Stimulated activated CD4-positive, alpha-beta T cell treated with anti-CD3 and anti-CD28 coated beads, Interleukin-2, amount 100 ng/mL, for 4 hours (primary cell): Measurements from ENCODE around the gene FOXP1.
"Not testable (repeated sequence)": the region's sequence is repeated elsewhere in the genome, so short reads cannot be mapped to it uniquely, and the experiment has no call there.

ENCODE experiments used
- DNase-seq: peaks from one replicate; pipeline ENCODE4 v3.0.0-alpha.2; 2020; ENCODE audit warnings: low read depth

Gene FOXP1

GRCh38 chr3:71451812-71452211, 131.7 kb downstream of the FOXP1 start:
- DNase-seq: no peak

GRCh38 chr3:71451060-71451459, 132.5 kb downstream of the FOXP1 start:
- no peak for DNase-seq

DNA sequence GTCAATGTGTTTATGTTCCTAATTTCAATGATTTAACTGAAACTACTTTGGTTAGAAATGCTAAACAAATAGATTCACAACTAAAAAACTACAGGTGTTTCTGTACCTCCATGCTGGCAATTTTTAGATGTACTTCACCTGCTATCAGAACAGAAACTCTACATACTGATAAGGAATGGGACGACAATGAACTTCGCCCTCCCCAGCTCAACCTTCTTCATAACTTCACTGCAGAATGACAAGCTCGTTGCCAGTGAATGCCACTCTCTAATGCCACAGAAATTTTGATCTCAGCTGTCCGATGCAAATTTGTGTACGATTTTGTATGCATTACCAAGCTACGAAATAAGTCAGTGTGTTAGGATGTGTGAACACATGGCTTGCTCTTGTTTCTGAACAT, 133.4 kb downstream of the FOXP1 start:
- no peak for DNase-seq

GRCh38 chr3:71447803-71448202, 135.7 kb downstream of the FOXP1 start:
- no peak for DNase-seq

DNA sequence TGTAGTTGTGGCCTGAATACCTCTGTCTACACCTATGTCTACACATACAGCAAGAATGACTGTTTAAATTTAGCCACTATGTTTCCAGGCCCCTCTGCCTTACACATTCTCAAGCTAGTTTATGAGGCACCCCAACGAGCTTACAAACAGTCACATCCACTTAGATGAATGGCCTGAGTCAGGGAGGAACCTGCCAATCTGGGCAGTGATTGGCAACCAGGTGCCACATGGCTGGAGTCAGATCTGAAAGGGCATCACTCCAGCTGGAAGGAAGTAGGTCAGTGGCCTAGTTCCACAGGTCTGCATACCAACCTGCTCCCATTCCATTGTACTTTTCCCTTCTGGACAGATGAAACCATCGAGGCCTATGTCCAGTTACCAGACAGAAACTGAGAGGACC, 136.3 kb downstream of the FOXP1 start:
- DNase-seq: no peak

GRCh38 chr3:71446734-71447133, 136.8 kb downstream of the FOXP1 start:
- DNase-seq: no peak

- DNase-seq: no peak
These were observed 137.3 kb downstream of the FOXP1 start for GRCh38 chr3:71446260-71446659.

DNA sequence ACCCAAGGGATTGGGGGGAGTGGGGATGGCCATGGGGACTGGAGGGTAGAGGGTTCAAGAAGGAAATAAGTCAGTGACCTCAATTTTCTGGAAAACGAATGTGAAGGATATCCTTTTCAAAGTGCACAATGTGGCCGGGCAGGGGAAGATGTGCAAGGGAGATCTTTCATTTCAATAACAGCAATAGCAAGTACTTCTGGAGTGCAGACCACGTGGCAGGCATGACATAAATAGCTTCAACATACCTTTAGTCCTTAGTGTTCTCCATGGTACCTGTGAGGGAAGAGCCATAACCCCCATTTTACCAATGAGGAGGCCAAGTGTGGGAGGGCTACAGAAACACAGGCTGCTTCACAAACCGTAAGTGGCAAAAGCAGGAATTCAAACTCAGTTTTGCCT, 138.7 kb downstream of the FOXP1 start:
- DNase-seq: no peak

DNA sequence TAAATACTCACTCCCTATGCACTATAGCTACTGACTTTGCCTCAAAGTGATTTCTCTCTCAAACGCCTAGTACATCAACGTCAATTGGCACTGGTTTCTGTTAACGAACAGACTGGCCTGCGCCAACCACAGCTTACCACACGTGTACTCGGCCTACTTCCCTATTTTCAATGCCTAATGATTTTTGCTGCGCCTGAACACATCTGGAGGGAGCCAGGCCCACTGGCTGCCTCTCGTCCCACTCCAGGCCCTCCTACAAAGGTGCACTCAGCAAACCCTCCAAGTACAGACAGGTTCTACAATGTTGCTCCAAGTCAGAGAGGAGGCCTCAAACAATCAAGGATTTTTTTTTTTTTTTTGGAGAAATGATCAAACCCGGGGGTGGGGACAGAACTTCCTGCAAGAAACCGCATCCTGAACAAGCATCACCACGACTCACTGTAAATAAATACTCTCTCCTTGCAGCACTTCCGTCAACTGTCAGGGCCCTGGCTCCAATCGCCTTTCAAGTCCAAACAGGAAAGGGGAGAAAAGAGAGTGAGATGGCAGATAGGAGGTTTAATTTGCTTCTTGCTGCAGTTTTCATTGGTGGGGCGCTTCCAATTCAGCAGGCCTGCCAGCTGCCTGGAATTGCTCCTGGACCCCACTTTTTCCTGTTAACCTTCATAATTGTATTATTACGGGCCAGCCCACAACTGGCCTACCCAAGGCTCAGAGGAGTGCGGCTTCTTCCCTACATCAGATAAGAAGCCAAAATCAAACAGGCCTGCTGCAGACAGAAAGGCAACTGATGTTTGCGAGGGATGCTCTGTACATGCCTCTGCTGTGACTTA, 139.3 kb downstream of the FOXP1 start:
- no peak for DNase-seq

DNA sequence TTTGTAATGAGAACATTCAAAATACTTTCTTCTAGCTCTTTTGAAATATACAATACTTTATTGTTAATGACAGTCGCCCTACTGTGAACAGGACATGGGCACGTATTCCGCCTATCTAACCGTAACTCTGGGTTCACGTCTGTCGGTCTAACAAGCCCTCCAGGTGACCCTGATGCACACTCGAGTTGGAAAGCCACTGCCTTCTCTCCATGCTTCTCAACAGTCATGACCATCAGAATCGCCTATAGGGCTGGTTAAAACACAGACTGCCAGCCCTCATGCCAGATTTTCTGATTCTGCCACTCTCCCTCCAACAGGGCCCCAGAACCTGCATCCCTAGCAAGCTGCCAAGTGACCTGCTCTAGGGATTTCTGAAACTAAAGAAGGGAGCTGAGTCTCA, 140.2 kb downstream of the FOXP1 start:
- no peak for DNase-seq

- no peak for DNase-seq
These were observed 140.9 kb downstream of the FOXP1 start for GRCh38 chr3:71442652-71443042.

DNA sequence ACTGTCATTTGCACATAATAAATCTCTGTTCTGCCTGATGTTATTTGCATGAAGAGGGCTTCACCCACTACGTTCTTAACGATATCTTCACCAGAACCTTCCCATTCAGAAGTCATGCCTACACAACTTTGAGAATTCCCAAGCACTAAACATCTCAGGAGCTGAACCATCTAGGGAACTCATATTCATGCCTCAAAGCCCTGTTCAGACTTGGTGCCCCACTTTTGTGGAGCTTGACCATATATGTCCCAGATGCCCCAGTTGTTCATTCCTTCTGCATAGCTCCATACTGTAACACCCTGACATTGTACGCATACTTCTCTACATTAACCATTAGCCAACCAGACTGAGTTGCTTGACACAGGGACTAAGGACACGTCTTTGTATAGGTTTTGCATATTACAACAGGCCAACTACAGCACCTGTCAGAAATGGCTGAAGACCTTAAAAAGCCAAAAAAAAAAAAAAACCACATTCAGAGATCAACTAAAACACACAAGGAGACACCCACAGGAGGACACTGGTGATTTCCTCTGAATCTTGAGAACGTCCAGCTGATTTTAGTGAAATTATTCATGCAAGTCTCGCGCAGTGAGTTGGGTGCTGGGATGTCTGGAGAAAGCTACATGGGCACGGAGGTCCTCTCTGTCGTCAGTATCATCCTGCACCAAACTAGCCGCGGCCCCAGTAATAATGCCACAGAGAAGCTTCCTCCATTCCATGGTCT, 141.4 kb downstream of the FOXP1 start:
- DNase-seq: no peak

- no peak for DNase-seq
These were observed 142.2 kb downstream of the FOXP1 start for GRCh38 chr3:71441217-71441924.

DNA sequence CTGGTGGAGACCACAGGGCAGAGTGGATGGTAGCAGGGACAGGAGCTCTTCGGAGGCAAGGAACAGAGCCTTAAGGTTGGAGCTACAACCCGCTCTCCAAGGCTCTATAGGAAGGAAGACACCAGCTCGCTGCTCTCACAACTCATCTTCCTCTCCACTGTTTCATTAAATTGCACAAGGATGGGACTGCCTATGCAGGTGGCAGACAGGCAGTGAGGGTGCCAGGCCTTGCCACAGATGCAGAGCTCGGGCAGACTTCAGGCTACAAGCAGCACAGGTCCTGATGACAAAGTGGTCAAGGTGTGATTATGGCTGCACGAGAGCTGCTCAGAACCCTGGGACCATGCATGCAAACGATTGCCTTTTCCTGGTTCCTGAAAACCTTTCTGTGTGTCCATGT, 144.6 kb downstream of the FOXP1 start:
- DNase-seq: no peak

GRCh38 chr3:71438071-71438685, 145.3 kb downstream of the FOXP1 start:
- DNase-seq: no peak

GRCh38 chr3:71436337-71436736, 147.2 kb downstream of the FOXP1 start:
- no peak for DNase-seq

- not testable (repeated sequence) for DNase-seq
These were observed 147.7 kb downstream of the FOXP1 start for GRCh38 chr3:71435836-71436235.

DNA sequence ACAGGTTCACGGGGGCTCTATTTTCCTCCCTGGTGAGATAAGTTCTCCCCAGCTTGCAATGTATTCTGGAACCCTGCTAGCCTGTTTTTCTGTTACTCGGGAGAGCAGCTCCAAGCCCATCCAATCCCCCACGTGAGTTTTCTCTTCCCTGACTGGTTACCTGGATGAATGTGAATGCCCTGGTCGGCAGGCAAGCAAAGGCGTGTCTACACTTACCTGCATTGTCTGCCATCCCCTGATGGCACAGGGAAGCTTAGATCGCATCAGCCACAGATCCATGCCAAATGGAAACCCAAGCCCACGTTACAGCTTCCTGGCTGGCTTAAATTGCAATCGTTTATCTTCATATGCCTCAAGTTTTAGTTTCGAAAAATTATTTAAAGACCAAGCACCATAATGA, 149.9 kb downstream of the FOXP1 start:
- DNase-seq: no peak

DNA sequence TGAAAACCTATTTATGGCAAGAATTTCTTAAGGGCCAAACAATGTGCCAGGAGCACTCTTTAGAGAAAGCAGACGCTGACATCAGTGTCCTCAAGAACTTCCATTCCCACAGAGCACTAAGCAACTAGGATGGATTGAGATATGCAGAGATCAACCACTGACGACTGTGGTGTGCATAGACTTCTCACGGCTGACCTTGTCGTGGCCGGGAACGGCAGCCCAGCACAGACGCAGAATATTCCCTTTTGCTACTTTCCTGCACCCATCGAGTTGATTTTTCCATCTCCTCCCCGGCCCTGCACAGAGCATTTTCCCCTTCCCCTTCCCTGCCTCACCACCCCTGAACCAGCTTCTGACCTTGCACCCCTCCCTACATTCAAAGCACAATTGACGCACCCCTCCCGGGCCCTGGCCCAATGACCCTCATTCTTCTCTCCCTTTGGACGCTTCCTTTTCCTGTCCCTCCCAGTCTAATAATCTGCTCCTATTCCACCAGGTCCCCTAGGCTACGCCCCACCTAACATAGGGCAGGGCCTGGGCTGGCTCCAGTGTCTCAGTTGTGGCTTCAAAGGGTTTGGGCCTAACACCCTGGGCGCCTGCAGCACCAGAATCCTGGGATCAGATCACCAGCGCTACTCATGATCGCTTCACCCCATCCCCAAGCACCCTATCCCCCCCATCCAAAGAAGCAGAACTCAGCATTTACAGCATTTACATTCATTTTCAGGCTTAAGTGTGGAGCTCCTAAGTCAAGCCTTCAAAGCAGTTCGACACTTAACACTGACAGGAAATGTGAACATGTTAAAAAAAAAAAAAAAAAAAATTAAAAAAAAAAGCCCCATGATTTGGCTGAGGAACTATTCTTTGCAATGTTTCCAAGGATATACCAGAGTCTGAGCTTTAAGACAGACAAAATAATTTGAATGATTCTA, 151.2 kb downstream of the FOXP1 start:
- DNase-seq: no peak

DNA sequence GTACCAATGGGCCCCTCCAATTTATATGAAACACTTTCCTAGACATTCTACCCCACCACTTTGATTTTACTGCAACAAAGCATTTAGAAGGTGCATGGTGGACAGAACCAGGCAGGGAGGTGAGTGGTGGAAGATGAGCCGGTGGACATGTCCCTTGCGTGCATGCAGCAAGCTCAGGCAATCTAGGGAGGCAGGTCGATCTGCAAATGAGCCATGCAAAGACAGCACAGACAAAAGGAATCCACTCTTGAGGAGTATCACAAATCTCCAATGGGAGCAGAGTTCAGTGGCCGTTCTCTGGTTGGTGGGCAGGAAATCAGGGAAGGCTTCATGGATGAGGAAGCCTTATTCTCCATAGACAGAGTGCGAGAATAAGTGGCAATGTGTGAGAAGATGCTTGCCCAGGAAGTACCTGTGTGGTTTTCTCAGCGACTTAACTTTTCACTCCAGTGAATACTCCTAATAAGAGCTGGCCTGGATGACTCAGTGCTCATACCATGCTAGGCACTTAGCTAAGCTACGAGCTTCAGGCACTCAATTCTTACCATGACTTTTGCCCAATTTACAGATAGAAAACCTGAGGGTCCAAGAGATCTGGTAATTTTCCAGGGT, 152.5 kb downstream of the FOXP1 start:
- DNase-seq: no peak

DNA sequence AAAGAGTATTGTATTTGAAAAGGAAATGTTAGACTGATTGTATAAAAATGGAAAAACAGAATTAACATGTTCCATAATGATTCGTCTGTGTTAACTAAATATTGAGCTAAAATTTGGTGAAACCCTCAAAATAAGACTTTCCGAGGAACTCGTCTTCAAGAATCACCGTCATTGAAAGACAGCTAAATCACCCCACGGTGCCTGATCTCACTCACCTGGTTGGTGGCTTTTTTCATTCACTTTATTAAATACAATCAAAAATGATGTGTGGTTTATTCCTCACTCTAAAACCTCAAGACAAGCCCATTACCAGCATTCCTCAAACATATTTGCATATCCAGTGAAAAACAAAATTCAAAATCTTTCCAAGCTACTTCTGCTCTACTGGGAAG, 153.9 kb downstream of the FOXP1 start:
- DNase-seq: no peak
